Measurements from ENCODE around the gene CCT4. TPM values are rescaled to one million over a fixed set of nuclear protein-coding genes. Genes with fewer than 3 reads are reported as not detected.
"Not testable (repeated sequence)": the region's sequence is repeated elsewhere in the genome, so short reads cannot be mapped to it uniquely, and the experiment has no call there.

CCT4 gene
- total RNA-seq, 6 experiments from 2014 or later = 200 to 250 (median 220) TPM

GRCh38 chr2:61887717-61888266 is 664 bp downstream of the CCT4 start:
- Mint-ChIP-seq H3K27me3 (ENCODE audit: insufficient read depth) (no peaks in the 10 kb centered on the region; the same call in 1 of the 2 replicates), H3K4me3 (peak overlapping the region; percentile 98), H3K4me1 (ENCODE audit: low read depth) (peaks cover 18% of the 10 kb centered on the region), H3K9me3 (no peaks in the 10 kb centered on the region), H3K36me3 (ENCODE audit: low read depth) (peaks cover 24% of the 10 kb centered on the region), H3K27ac (peak overlapping the region; percentile 99)
- peak; percentile 10 for DNase-seq
- TF ChIP-seq CTCF (IDR thresholded peaks at IDR 0.05) = no peak

GRCh38 chr2:61885896-61886603 is 2.4 kb downstream of the CCT4 start:
- TF ChIP-seq CTCF (IDR thresholded peaks at IDR 0.05) = no peak
- no peak overlapping the region for H3K27ac Mint-ChIP-seq
- H3K4me3 Mint-ChIP-seq = peak overlapping the region; percentile 98
- no peaks in the 10 kb centered on the region for H3K9me3 Mint-ChIP-seq
- H3K27me3 Mint-ChIP-seq (ENCODE audit: insufficient read depth) = no peaks in the 10 kb centered on the region; the same call in 1 of the 2 replicates
- H3K36me3 Mint-ChIP-seq (ENCODE audit: low read depth) = peaks cover 24% of the 10 kb centered on the region
- H3K4me1 Mint-ChIP-seq (ENCODE audit: low read depth) = peaks cover 18% of the 10 kb centered on the region
- no peak for DNase-seq

GRCh38 chr2:61882850-61883249 is 5.6 kb downstream of the CCT4 start:
- Mint-ChIP-seq H3K27ac (no peak overlapping the region), H3K36me3 (ENCODE audit: low read depth) (peaks cover 35% of the 10 kb centered on the region), H3K4me1 (ENCODE audit: low read depth) (peaks cover 18% of the 10 kb centered on the region), H3K27me3 (ENCODE audit: insufficient read depth) (no peaks in the 10 kb centered on the region), H3K9me3 (no peaks in the 10 kb centered on the region), H3K4me3 (no peak overlapping the region; the same call in 1 of the 2 replicates)
- no peak for TF ChIP-seq CTCF (IDR thresholded peaks at IDR 0.05)
- no peak for DNase-seq

- not testable (repeated sequence) for DNase-seq; H3K4me1 Mint-ChIP-seq (ENCODE audit: low read depth); H3K9me3 Mint-ChIP-seq; H3K4me3 Mint-ChIP-seq; H3K27me3 Mint-ChIP-seq (ENCODE audit: insufficient read depth)
- H3K27ac Mint-ChIP-seq = peak overlapping the region; percentile 13; the same call in 1 of the 2 replicates
- peaks cover 33% of the 10 kb centered on the region for H3K36me3 Mint-ChIP-seq (ENCODE audit: low read depth)
Measured at GRCh38 chr2:61879351-61879750, 9.1 kb downstream of the CCT4 start.

- Mint-ChIP-seq H3K27ac (no peak overlapping the region), H3K4me3 (no peak overlapping the region), H3K36me3 (ENCODE audit: low read depth) (peaks cover 33% of the 10 kb centered on the region), H3K9me3 (no peaks in the 10 kb centered on the region), H3K4me1 (ENCODE audit: low read depth) (no peaks in the 10 kb centered on the region), H3K27me3 (ENCODE audit: insufficient read depth) (no peaks in the 10 kb centered on the region; the same call in 1 of the 2 replicates)
- TF ChIP-seq CTCF (IDR thresholded peaks at IDR 0.05) = no peak
- DNase-seq = no peak
Measured at GRCh38 chr2:61878761-61879160, 9.7 kb downstream of the CCT4 start.

GRCh38 chr2:61877571-61878245 is 10.7 kb downstream of the CCT4 start:
- no peak for TF ChIP-seq CTCF (IDR thresholded peaks at IDR 0.05)
- Mint-ChIP-seq H3K4me3 (no peak overlapping the region), H3K4me1 (ENCODE audit: low read depth) (no peaks in the 10 kb centered on the region), H3K27ac (peak overlapping the region; percentile 11; the same call in 1 of the 2 replicates), H3K27me3 (ENCODE audit: insufficient read depth) (no peaks in the 10 kb centered on the region; the same call in none of the 2 replicates), H3K36me3 (ENCODE audit: low read depth) (peaks cover 37% of the 10 kb centered on the region), H3K9me3 (no peaks in the 10 kb centered on the region)
- no peak for DNase-seq
